Inflammatory macrophage treated with lipopolysaccharide for 1 hour (primary cell): ENCODE data around the gene VSIR.
A peak's percentile ranks its signal among the peaks of the same experiment; 100 is the strongest.

Source experiments
- DNase-seq, 2 donors: peaks; one replicate each; pipeline ENCODE4 v3.0.0-alpha.2; 2020 to 2022

The VSIR gene

GRCh38 chr10:71782221-71782916, 9.0 kb upstream of the VSIR start:
- no peak for DNase-seq

- DNase-seq: no peak
Observed at GRCh38 chr10:71780719-71781118, 7.4 kb upstream of the VSIR start.

GRCh38 chr10:71780156-71780555, 6.8 kb upstream of the VSIR start:
- DNase-seq: no peak

- no peak for DNase-seq
Observed at GRCh38 chr10:71779641-71780040, 6.3 kb upstream of the VSIR start.

GRCh38 chr10:71778071-71778825, 4.9 kb upstream of the VSIR start:
- peak in 1 of 2 donors; percentile 60 for DNase-seq

- DNase-seq: no peak
Observed at GRCh38 chr10:71777213-71777985, 4.1 kb upstream of the VSIR start.

GRCh38 chr10:71776481-71776925, 3.2 kb upstream of the VSIR start:
- peak in 1 of 2 donors; percentile 57 for DNase-seq

- peak; percentile 92 for DNase-seq
Observed at GRCh38 chr10:71774916-71775702, 1.8 kb upstream of the VSIR start.

- DNase-seq: no peak
Observed at GRCh38 chr10:71772832-71773220, 494 bp downstream of the VSIR start.

- no peak for DNase-seq
Observed at GRCh38 chr10:71771821-71772617, 1.3 kb downstream of the VSIR start.

GRCh38 chr10:71771204-71771603, 2.1 kb downstream of the VSIR start:
- DNase-seq: no peak

GRCh38 chr10:71770789-71771188, 2.5 kb downstream of the VSIR start:
- DNase-seq: peak; percentile 78 to 84

- DNase-seq: peak in 1 of 2 donors; percentile 61
Observed at GRCh38 chr10:71770255-71770654, 3.1 kb downstream of the VSIR start.

GRCh38 chr10:71769279-71769823, 4.0 kb downstream of the VSIR start:
- DNase-seq: peak in 1 of 2 donors; percentile 74

- DNase-seq: no peak
Observed at GRCh38 chr10:71767420-71768035, 5.8 kb downstream of the VSIR start.

GRCh38 chr10:71766717-71767419, 6.5 kb downstream of the VSIR start:
- DNase-seq: peak in 1 of 2 donors; percentile 48

GRCh38 chr10:71765906-71766716, 7.2 kb downstream of the VSIR start:
- DNase-seq: no peak

GRCh38 chr10:71765176-71765904, 8.0 kb downstream of the VSIR start:
- DNase-seq: no peak
